Breast epithelium (tissue), 3 donors: ENCODE measurements around the gene ROMO1.

Source experiments
- POLR2A ChIP-seq: fragments of 450-650 bp; IDR thresholded peaks from one replicate; pipeline ENCODE4 v1.6.1; 2016; ENCODE audit warnings: antibody characterized with exemption, mild to moderate bottlenecking, moderate library complexity
- POLR2AphosphoS5 ChIP-seq, 3 donors: sonication (generic); formaldehyde crosslinking; IDR thresholded peaks; one replicate each; pipeline ENCODE4 v1.6.1; 2017; ENCODE audit warnings: antibody characterized with exemption in 3 of 3
- TF ChIP-seq, protein P1 (sequence below), 3 donors: fragments of 450-650 bp; IDR thresholded peaks; one replicate each; pipeline ENCODE4 v1.5.1; 2016 to 2017; ENCODE audit warnings: antibody characterized with exemption in 3 of 3, mild to moderate bottlenecking in 3 of 3, moderate library complexity in 3 of 3

DNA sequence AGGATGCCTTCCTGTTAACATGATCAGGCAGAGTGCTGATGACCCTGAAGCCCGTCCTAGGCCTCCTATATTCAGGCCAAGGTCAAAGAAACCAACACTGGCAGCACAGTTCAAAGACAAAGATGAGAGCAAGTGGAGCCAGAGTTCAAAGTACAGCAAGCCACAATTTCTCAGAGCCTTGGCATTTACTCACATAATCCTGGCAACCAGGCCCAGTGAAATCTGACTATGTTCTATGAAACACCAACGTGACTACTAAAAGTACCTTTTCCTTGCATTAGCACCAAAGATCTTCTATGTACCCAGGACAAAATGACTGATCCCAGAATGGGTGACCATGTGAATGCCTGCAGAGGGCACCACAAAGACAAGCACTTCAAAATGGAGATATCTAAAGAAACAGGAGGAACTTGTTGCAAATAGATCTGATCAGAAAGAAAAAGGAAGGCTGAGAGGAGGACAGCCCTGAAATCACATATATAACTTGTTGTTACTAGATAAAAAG lies 3.9 kb upstream of the ROMO1 start:
- TF ChIP-seq, protein P1, sequence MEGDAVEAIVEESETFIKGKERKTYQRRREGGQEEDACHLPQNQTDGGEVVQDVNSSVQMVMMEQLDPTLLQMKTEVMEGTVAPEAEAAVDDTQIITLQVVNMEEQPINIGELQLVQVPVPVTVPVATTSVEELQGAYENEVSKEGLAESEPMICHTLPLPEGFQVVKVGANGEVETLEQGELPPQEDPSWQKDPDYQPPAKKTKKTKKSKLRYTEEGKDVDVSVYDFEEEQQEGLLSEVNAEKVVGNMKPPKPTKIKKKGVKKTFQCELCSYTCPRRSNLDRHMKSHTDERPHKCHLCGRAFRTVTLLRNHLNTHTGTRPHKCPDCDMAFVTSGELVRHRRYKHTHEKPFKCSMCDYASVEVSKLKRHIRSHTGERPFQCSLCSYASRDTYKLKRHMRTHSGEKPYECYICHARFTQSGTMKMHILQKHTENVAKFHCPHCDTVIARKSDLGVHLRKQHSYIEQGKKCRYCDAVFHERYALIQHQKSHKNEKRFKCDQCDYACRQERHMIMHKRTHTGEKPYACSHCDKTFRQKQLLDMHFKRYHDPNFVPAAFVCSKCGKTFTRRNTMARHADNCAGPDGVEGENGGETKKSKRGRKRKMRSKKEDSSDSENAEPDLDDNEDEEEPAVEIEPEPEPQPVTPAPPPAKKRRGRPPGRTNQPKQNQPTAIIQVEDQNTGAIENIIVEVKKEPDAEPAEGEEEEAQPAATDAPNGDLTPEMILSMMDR (IDR thresholded peaks at IDR 0.05) = no peak
- TF ChIP-seq POLR2A = no peak
- no peak for TF ChIP-seq POLR2AphosphoS5 (IDR thresholded peaks at IDR 0.05)
